H4 (cell line): Measurements from ENCODE around the gene CLSTN2. TPM values are rescaled to one million over a fixed set of nuclear protein-coding genes. Genes with fewer than 3 reads are reported as not detected.

Experiments
- DNase-seq: peaks from one replicate; pipeline ENCODE4 v3.0.0-alpha.2; 2015; ENCODE audit warnings: low spot score
- total RNA-seq: library from RNA; depleted of rRNA; stranded (reverse); fragments of >200 nt; shearing (Covaris generic); gene quantifications from 2 replicates; pipeline ENCODE4 v1.2.3, GENCODE V29; 2014

The CLSTN2 gene
- total RNA-seq, 1 experiment from 2014 or later, result 3.9 TPM

DNA sequence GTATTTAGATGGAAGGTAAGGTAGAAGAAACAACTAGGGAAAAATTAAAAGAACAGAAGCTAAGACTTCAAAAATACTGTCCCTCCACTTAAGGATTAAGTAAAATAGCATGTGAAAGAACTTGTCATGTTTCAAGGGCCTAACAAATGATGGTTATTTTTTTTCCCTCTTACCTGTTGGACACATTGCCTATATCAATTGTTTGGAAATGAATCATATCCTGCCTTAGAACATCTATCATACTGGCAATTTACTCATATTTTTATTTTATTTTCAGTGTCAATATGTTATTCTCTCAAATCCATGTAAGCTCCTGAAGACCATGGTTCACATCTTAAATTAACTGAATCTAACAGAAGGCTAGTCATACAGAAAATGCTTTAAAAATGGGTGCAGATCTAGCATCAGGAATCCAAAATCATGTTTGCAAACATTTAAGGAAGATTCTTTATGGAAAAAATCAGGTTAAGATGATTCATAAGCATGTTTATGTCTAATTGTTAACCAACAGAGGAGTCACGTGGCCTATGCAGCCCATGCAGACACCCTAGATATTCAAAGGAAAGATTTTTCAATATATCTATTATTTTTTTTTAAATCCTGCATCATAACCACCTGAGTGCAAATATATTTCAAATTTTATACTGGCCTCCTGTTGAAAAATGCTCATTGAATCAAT is 607.1 kb downstream of the CLSTN2 start:
- no peak for DNase-seq

GRCh38 chr3:140545197-140545596 is 610.2 kb downstream of the CLSTN2 start:
- no peak for DNase-seq

DNA sequence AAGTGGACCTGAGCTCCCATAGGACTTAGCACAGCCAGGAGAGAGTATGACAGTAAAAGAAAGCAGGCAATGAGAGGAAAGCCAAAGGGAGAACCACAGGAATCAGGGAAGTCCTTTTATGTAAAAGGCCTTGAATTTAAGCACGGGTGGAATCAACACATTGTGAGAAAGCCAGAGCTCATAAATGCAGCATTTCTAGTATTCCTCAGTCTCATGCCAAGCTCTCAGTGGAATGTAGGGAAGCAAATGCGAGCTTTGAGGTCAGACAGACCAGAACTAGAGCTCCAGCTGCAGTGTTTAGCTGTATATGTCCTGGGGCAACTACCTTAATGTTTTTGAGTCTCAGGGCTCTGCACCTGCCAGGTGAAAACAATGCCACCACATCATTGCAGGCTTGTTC is 610.8 kb downstream of the CLSTN2 start:
- DNase-seq, result no peak

GRCh38 chr3:140546649-140547048 is 611.7 kb downstream of the CLSTN2 start:
- no peak for DNase-seq

DNA sequence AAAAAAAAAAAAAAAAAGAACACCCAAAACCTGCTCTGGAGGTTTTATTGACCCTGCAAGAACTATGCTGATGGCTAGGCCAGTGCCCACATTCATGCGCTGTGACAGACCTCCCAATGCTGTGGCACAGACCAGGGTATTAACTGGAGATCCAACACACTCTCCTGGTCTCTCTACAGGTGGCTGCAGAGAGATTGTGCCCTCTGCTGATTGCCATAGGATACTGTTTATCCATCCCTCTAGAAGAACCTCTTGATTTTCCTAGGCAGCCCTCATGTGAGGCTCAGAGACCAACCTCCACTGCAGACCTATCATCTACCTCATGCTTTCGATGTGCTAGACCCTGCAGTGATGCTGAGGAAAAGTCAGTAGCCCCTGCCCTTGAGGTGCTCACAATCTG is 617.4 kb downstream of the CLSTN2 start:
- no peak for DNase-seq

DNA sequence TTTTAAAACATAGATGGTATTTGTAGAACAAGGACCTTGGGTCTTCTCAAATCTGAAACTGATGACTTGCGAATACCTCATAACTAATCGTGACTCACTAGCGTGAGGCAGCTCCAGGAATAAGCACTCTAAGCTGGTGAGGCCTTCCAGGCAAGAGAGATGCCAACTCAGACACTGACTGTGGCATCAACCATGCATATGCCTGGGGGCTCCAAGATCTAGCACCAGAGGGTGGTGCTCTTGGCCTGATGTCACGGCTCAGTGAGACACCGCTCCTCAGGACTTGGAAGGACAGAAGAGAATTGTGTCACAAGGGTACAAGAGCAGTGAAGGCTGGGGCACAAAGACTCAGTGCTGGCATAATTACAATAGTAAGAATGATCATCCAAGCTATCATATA is 617.9 kb downstream of the CLSTN2 start:
- DNase-seq, result no peak

- no peak for DNase-seq
These were observed 618.6 kb downstream of the CLSTN2 start for GRCh38 chr3:140553591-140553990.

DNA sequence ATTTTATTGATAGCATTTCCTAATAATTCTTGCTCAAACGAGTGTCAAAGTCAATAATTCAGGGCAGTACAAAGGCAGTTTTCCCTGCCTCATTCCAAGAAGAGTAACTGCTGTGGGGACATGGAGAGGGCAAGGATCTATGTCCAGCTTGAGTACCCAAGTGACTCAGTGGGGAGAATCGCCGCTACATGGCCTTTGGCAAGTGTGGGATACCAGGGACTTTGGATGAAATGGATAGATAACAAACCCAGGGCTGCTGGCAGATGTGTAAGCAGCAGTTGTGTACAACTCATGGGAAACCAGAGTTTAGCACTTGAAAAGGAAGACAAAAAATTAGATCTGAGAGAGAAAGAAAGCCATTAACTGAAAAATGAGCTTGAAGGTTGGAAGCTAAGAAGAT is 620.7 kb downstream of the CLSTN2 start:
- no peak for DNase-seq

- DNase-seq, result no peak
These were observed 622.5 kb downstream of the CLSTN2 start for GRCh38 chr3:140557476-140557875.

- DNase-seq, result no peak
These were observed 624.6 kb downstream of the CLSTN2 start for GRCh38 chr3:140559546-140559945.

GRCh38 chr3:140563206-140563760 is 628.3 kb downstream of the CLSTN2 start:
- no peak for DNase-seq

DNA sequence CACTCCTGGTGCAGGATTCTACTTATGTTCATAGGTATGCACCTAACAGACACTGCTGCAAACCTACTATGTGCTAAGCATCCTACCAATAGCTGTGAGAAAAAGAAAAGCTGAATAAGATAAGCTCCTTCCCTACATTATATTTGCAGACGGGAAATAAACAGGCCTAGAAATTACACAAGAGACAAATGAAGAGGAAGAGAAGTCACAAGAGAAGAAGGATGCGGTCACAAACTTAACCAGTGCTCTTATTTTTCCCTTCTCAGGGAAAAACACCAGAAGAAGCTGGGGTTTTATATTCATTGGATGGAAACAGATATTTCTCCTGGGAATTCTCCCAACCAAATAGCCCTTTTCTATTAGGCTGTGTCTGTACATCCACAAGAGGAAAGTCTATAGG is 633.1 kb downstream of the CLSTN2 start:
- no peak for DNase-seq

GRCh38 chr3:140568842-140569520 is 634.0 kb downstream of the CLSTN2 start:
- no peak for DNase-seq

DNA sequence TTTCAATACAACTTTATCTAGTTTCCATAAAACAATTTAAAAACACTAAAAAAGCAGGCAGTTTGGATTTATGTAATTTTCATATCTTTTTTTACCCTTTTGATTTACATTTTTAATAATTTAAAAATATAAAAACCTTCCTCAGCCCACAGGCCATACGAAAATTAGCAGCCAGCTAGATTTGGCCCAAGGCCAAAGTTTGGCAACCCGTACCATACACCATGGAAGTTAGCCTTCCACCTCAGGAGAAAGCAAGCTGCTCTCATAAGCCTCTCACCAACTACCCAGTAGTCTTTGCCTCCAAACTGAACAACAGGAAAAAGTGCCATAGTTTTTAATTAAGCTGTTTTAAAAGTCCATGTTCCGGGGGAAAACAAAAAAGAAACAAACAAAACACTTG is 635.6 kb downstream of the CLSTN2 start:
- DNase-seq, result no peak

GRCh38 chr3:140571836-140572235 is 636.9 kb downstream of the CLSTN2 start:
- no peak for DNase-seq

DNA sequence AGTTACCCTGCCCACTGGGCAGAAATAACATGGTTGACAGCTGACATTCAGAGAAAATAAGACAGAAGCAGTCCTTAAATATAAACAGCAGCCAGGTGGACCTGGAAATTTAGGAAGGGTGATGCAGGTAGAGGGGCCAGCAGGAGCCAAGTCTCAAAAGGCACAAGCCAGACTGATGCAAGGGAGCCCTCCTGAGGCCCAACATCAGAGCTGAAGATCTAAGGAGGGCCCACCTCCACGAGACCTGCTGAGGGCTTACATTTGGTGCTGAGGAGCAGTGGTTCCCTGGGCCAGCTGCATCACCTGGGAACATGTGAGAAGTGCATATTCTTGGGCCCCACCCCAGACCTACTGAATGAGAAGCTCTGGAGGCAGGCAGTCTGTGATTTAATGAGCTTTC is 637.3 kb downstream of the CLSTN2 start:
- no peak for DNase-seq

DNA sequence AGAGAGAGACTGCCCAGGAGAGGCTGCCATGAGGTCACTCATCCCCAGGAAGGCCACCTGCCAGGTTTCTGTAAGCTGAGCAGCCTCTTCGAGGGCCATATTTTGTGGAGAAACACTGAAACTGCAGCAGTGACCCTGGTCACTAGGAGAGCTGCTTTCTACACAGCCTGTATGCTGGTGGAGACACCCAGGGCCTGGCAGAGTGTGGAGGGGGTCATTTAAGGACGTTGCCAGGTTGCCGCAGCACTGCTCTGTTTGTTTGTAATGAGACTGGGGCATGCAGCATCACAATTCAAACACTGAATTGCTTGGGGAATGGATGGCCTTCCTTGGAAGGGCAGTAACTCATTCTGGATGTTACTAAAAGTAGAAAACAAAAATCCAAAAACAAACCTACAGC is 638.0 kb downstream of the CLSTN2 start:
- no peak for DNase-seq

GRCh38 chr3:140574375-140574774 is 639.4 kb downstream of the CLSTN2 start:
- no peak for DNase-seq

DNA sequence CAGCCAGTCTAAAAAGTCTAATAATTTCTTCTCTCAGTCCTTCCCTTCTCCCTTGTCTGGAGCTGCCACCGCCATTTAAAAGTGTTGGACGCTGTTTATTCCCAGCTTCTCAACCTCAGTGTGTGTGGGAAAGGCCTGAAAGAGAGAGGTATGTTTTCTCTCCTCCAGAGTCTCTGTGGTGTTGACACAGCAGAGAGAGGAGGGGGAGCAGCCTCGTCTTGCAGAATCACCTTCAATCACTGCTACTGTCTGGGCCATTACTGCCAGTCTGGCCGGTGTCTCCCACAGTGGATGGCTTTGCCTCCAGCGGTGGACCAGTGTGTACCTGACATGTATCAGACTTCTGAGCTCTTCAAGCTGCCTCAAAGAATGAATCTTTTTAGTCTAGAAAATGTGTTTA is 641.5 kb downstream of the CLSTN2 start:
- no peak for DNase-seq

GRCh38 chr3:140577911-140578310 is 642.9 kb downstream of the CLSTN2 start:
- DNase-seq, result no peak

DNA sequence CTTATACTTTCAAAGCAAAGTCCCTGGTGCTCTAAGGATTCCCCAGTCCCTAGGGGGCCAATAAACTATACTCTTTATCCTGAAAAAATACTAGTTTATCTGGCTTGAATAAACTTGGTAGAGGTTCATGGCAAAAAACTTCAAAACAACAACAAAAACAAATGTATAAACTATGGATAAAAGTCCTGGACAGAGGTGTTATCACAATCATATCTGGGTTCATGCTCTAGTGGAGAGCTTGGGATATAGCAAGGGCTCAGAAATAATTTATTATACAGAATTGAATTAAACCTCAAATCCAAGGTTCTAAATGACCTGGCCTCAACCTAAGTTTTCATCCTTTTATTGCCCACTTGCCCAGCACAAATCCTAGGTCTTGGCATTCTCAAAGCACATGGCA is 644.3 kb downstream of the CLSTN2 start:
- DNase-seq, result no peak

GRCh38 chr3:140580746-140581145 is 645.8 kb downstream of the CLSTN2 start:
- DNase-seq, result no peak

DNA sequence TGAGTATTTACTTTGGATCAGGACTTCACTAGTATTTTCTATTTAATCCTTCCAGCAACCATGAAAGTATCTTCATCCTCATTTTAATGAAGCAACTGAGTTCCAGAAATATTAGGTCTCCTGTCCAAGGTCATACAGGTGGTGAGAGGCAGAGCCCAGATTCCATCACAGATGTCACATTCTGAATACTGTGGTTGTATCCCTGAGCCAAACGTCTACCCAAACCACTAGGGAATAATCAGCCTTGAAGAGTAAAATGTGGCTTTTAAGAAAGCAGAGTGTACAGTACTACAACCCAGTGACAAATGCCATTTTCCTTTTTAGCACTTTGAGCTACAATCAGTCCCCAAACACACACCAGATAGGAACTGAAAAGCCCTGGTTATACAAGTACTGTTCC is 649.6 kb downstream of the CLSTN2 start:
- no peak for DNase-seq
